GM13977 (cell line): Measurements from ENCODE around the gene CD99.
A peak's percentile ranks its signal among the peaks of the same experiment; 100 is the strongest.

ENCODE experiments used
- DNase-seq: peaks from one replicate; pipeline ENCODE4 v3.0.0; 2012; ENCODE audit warnings: low spot score
- CTCF ChIP-seq: IDR thresholded peaks from 2 replicates; pipeline ENCODE4 v1.5.1; 2012; ENCODE audit warnings: mild to moderate bottlenecking, control low read depth; ENCODE audit not compliant: insufficient read depth; ENCODE audit errors: extremely low read depth, missing control alignments
- in situ Hi-C: fragments of 300-500 bp; cut with MboI; formaldehyde crosslinking; loops from one replicate; pipeline ENCODE4 v1.12.0; 2022; ENCODE audit warnings: low sequenced_read_pairs, low pct_unique_long_range_greater_than_20kb, mixed read lengths, inconsistent platforms; ENCODE audit not compliant: unreplicated experiment

CD99 gene

GRCh38 chrX:2690856-2691542 lies at the start of gene CD99:
Gene CD99 (plus strand): TSS chrX:2691295. CDS start chrX:2691361, 66 bp downstream.
- no peak for TF ChIP-seq CTCF
- DNase-seq = peak; percentile 95
- in situ Hi-C loops = no loop called here

- no peak for DNase-seq
- no peak for TF ChIP-seq CTCF
- in situ Hi-C loops = loop anchor here (10.0 kb wide), 1 partner anchor 173 kb away; no protein-coding TSS in a partner anchor
Measured at GRCh38 chrX:2642146-2642545, 48.9 kb upstream of the CD99 start.

GRCh38 chrX:2642791-2643190 lies 48.3 kb upstream of the CD99 start:
- DNase-seq = no peak
- no peak for TF ChIP-seq CTCF
- in situ Hi-C loops = loop anchor here (10.0 kb wide), 1 partner anchor 172 kb away; no protein-coding TSS in a partner anchor

- in situ Hi-C loops = loop anchor here (10.0 kb wide), 1 partner anchor 171 kb away; no protein-coding TSS in a partner anchor
- DNase-seq = no peak
- no peak for TF ChIP-seq CTCF
Measured at GRCh38 chrX:2643880-2644279, 47.2 kb upstream of the CD99 start.

GRCh38 chrX:2645563-2645962 lies 45.5 kb upstream of the CD99 start:
- TF ChIP-seq CTCF = no peak
- no peak for DNase-seq
- in situ Hi-C loops = loop anchor here (10.0 kb wide), 1 partner anchor 169 kb away; no protein-coding TSS in a partner anchor

GRCh38 chrX:2647627-2648026 lies 43.5 kb upstream of the CD99 start:
- in situ Hi-C loops = loop anchor here (10.0 kb wide), 1 partner anchor 167 kb away; no protein-coding TSS in a partner anchor
- DNase-seq = no peak
- no peak for TF ChIP-seq CTCF
